H1 (cell line): ENCODE results near the gene OST4. TPM values are rescaled to one million over a fixed set of nuclear protein-coding genes. Genes with fewer than 3 reads are reported as not detected.

Source experiments
- CTCF ChIA-PET: fragments of 300-600 bp; sonication (Branson Sonifier 250); formaldehyde crosslinking; loops from one replicate; lab custom pipeline; 2021; ENCODE audit not compliant: partially characterized antibody; lab: Charles Lee
- POLR2A ChIA-PET: fragments of 300-600 bp; sonication (Branson Sonifier 250); formaldehyde crosslinking; loops from one replicate; lab custom pipeline; 2021; ENCODE audit warnings: inconsistent platforms; ENCODE audit not compliant: partially characterized antibody; lab: Charles Lee
- DNase-seq, 2 experiments: peaks; one replicate each; pipeline versions ENCODE4 v3.0.0 to v3.0.0-alpha.2; 2010 to 2022; ENCODE audit warnings: low spot score in 2 of 2, low read depth in 1 of 2, mixed read lengths in 1 of 2
- FAIRE-seq: peaks from 2 replicates; lab custom pipeline; 2011; peaks lifted over from hg19 to GRCh38; lab: Jason Lieb, UNC
- H2AFZ ChIP-seq: 2 replicates; pipeline ENCODE4 v1.8.1; 2012; ENCODE audit warnings: low read length, inconsistent platforms
- H2AK5ac ChIP-seq: 2 replicates; pipeline ENCODE4 v1.6.1; 2013; ENCODE audit warnings: low read depth, low read length
- H2BK120ac ChIP-seq: replicated peaks from 2 replicates; pipeline ENCODE3; 2013; ENCODE audit warnings: low read depth, low read length, inconsistent platforms
- H2BK12ac ChIP-seq: 2 replicates; pipeline ENCODE4 v1.6.1; 2013; ENCODE audit warnings: low read depth, low read length
- H2BK15ac ChIP-seq: 2 replicates; pipeline ENCODE4 v1.6.1; 2013; ENCODE audit warnings: low read length
- H2BK20ac ChIP-seq: 2 replicates; pipeline ENCODE4 v1.6.1; 2013; ENCODE audit warnings: low read length
- H2BK5ac ChIP-seq: 2 replicates; pipeline ENCODE4 v1.6.1; 2013; ENCODE audit warnings: low read depth, low read length
- H3K14ac ChIP-seq: 2 replicates; pipeline ENCODE4 v1.6.1; 2013; ENCODE audit warnings: inconsistent platforms; ENCODE audit not compliant: insufficient read length
- H3K18ac ChIP-seq: 2 replicates; pipeline ENCODE4 v1.6.1; 2013; ENCODE audit warnings: low read length; ENCODE audit errors: extremely low read depth
- H3K23ac ChIP-seq: 2 replicates; pipeline ENCODE4 v1.6.1; 2013; ENCODE audit warnings: inconsistent platforms; ENCODE audit not compliant: insufficient read length
- H3K23me2 ChIP-seq: 2 replicates; pipeline ENCODE4 v1.6.1; 2013; ENCODE audit warnings: low read depth, low read length
- H3K27ac ChIP-seq: 2 replicates; pipeline ENCODE4 v1.6.1; 2011; ENCODE audit warnings: low read depth, low read length, inconsistent platforms
- H3K27me3 ChIP-seq, 4 experiments: replicated peaks in 1 of 4; 1 replicate in 1 of 4; 2 replicates in 3 of 4; pipeline versions ENCODE4 v1.6.1 to v1.8.1; 2011 to 2013; ENCODE audit warnings: low read length in 3 of 4, mild to moderate bottlenecking in 3 of 4, inconsistent platforms in 2 of 4, mixed read lengths in 2 of 4, moderate library complexity in 1 of 4; ENCODE audit not compliant: control insufficient read depth in 3 of 4, insufficient read depth in 3 of 4; ENCODE audit errors: extremely low read depth in 1 of 4
- H3K36me3 ChIP-seq, 4 experiments: 2 replicates each; pipeline versions ENCODE4 v1.6.1 to v1.8.1; 2011 to 2013; ENCODE audit warnings: mild to moderate bottlenecking in 4 of 4, low read length in 3 of 4, moderate library complexity in 2 of 4, control low read depth in 1 of 4, inconsistent platforms in 1 of 4; ENCODE audit not compliant: insufficient read depth in 4 of 4, control insufficient read depth in 2 of 4
- H3K4ac ChIP-seq: replicated peaks from 2 replicates; pipeline ENCODE3; 2013; ENCODE audit warnings: low read length, low read depth, mixed read lengths, inconsistent platforms; ENCODE audit not compliant: insufficient read length
- H3K4me1 ChIP-seq, 4 experiments: replicated peaks in 1 of 4; 1 replicate in 1 of 4; 2 replicates in 3 of 4; pipeline versions ENCODE4 v1.6.1 to v1.8.1; 2011 to 2013; ENCODE audit warnings: low read length in 3 of 4, inconsistent platforms in 2 of 4, mixed read lengths in 1 of 4; ENCODE audit not compliant: insufficient read depth in 4 of 4, control insufficient read depth in 3 of 4
- H3K4me2 ChIP-seq, 2 experiments: 2 replicates each; pipeline versions ENCODE4 v1.6.1 to v1.8.1; 2011 to 2013; ENCODE audit warnings: low read depth in 2 of 2, low read length in 2 of 2, control low read depth in 1 of 2, inconsistent platforms in 1 of 2, mild to moderate bottlenecking in 1 of 2; ENCODE audit not compliant: insufficient read depth in 1 of 2
- H3K4me3 ChIP-seq, 4 experiments: fragments of 200-600, 300-600 bp in 1 of 4; sonication (generic), shearing (Covaris generic), sonication (Bioruptor Twin) in 1 of 4; 2 replicates each; pipeline versions ENCODE4 v1.5.1 to v1.8.1; 2011 to 2016; ENCODE audit warnings: low read length in 4 of 4, low read depth in 3 of 4, control low read depth in 2 of 4, inconsistent platforms in 2 of 4, mild to moderate bottlenecking in 2 of 4, mixed read lengths in 1 of 4, moderate library complexity in 1 of 4; ENCODE audit not compliant: insufficient read depth in 2 of 4; ENCODE audit errors: extremely low read depth in 1 of 4
- H3K56ac ChIP-seq: replicated peaks from 2 replicates; pipeline ENCODE3; 2013; ENCODE audit warnings: low read depth, mild to moderate bottlenecking, mixed read lengths, low read length, inconsistent platforms; ENCODE audit not compliant: insufficient read length
- H3K79me1 ChIP-seq: 2 replicates; pipeline ENCODE4 v1.6.1; 2013; ENCODE audit warnings: low read depth, low read length, control low read depth
- H3K79me2 ChIP-seq, 2 experiments: 2 replicates each; pipeline versions ENCODE4 v1.6.1 to v1.8.1; 2012 to 2013; ENCODE audit warnings: low read length in 2 of 2, mild to moderate bottlenecking in 2 of 2, inconsistent platforms in 1 of 2; ENCODE audit not compliant: insufficient read depth in 2 of 2, control insufficient read depth in 1 of 2
- H3K9ac ChIP-seq, 4 experiments: replicated peaks in 1 of 4; 1 replicate in 1 of 4; 2 replicates in 3 of 4; pipeline versions ENCODE4 v1.6.1 to v1.8.1; 2011 to 2013; ENCODE audit warnings: low read depth in 3 of 4, low read length in 3 of 4, control low read depth in 2 of 4, mild to moderate bottlenecking in 2 of 4, moderate library complexity in 2 of 4, inconsistent platforms in 1 of 4; ENCODE audit errors: extremely low read depth in 1 of 4
- H3K9me3 ChIP-seq, 2 experiments: 2 replicates each; pipeline versions ENCODE4 v1.6.1 to v1.8.1; 2012 to 2013; ENCODE audit warnings: mild to moderate bottlenecking in 2 of 2, moderate library complexity in 2 of 2, control low read depth in 1 of 2, inconsistent platforms in 1 of 2, low read depth in 1 of 2, low read length in 1 of 2, mixed read lengths in 1 of 2; ENCODE audit not compliant: insufficient read depth in 2 of 2
- H4K20me1 ChIP-seq, 2 experiments: replicated peaks in 1 of 2; 2 replicates each; pipeline versions ENCODE3 to v1.8.1; 2011 to 2013; ENCODE audit warnings: inconsistent platforms in 2 of 2, low read length in 2 of 2, mild to moderate bottlenecking in 1 of 2; ENCODE audit not compliant: insufficient read depth in 2 of 2, control insufficient read depth in 1 of 2
- H4K5ac ChIP-seq: 2 replicates; pipeline ENCODE4 v1.6.1; 2013; ENCODE audit warnings: low read length, low read depth, mixed read lengths, inconsistent platforms; ENCODE audit not compliant: insufficient read length
- H4K8ac ChIP-seq: 2 replicates; pipeline ENCODE4 v1.8.0; 2013; ENCODE audit warnings: mild to moderate bottlenecking, moderate library complexity, low read length, inconsistent platforms; ENCODE audit not compliant: insufficient read depth; ENCODE audit errors: extremely low read depth
- H4K91ac ChIP-seq: replicated peaks from 2 replicates; pipeline ENCODE3; 2013; ENCODE audit warnings: low read length, mixed read lengths, inconsistent platforms; ENCODE audit not compliant: insufficient read length
- ASH2L ChIP-seq: fragments of 200-600, 300-600 bp; sonication (generic); IDR thresholded peaks from one replicate; pipeline ENCODE4 v1.7.1; 2017; ENCODE audit warnings: low read length
- BRCA1 ChIP-seq: IDR thresholded peaks from 2 replicates; pipeline ENCODE4 v1.6.1; 2012; ENCODE audit warnings: low read depth, low read length, improper control_type of control experiment
- CHD1 ChIP-seq: IDR thresholded peaks from 2 replicates; pipeline ENCODE4 v1.6.1; 2012; ENCODE audit warnings: low read depth, low read length, improper control_type of control experiment
- GABPA ChIP-seq: IDR thresholded peaks from 2 replicates; pipeline ENCODE4 v1.6.1; 2011; ENCODE audit warnings: mild to moderate bottlenecking, low read length, moderate library complexity, borderline replicate concordance; ENCODE audit not compliant: insufficient read depth
- GTF2F1 ChIP-seq: IDR thresholded peaks from 2 replicates; pipeline ENCODE4 v1.6.1; 2012; ENCODE audit warnings: low read depth, low read length, improper control_type of control experiment, borderline replicate concordance
- KDM1A ChIP-seq: fragments of 200-600, 300-600 bp; sonication (generic); IDR thresholded peaks from 2 replicates; pipeline ENCODE4 v1.7.1; 2016; ENCODE audit warnings: mild to moderate bottlenecking, low read length, borderline replicate concordance
- KDM5A ChIP-seq: fragments of 200-600 bp; IDR thresholded peaks from 2 replicates; pipeline ENCODE4 v1.7.1; 2012; ENCODE audit warnings: mild to moderate bottlenecking, low read length, inconsistent platforms, mixed read lengths
- PHF8 ChIP-seq: fragments of 200-600 bp; sonication (generic); conservative IDR thresholded peaks from 2 replicates; pipeline ENCODE4 v1.7.1; 2012; ENCODE audit warnings: low read depth, mild to moderate bottlenecking, inconsistent platforms, low read length, moderate library complexity
- RNF2 ChIP-seq: fragments of 200-900, 300-1000 bp; sonication (generic); IDR thresholded peaks from 2 replicates; pipeline ENCODE4 v1.7.1; 2016; ENCODE audit warnings: borderline replicate concordance, low read depth, mild to moderate bottlenecking, antibody characterized with exemption, low read length; ENCODE audit not compliant: poor library complexity, severe bottlenecking; ENCODE audit errors: missing control alignments
- SP4 ChIP-seq: IDR thresholded peaks from 2 replicates; pipeline ENCODE4 v1.6.1; 2012; ENCODE audit warnings: low read length, inconsistent platforms
- TAF7 ChIP-seq: optimal IDR thresholded peaks from 2 replicates; pipeline ENCODE3; 2011; ENCODE audit warnings: low read depth, mild to moderate bottlenecking, inconsistent platforms, low read length, moderate library complexity, borderline replicate concordance
- TCF12 ChIP-seq: IDR thresholded peaks from 2 replicates; pipeline ENCODE4 v1.6.1; 2011; ENCODE audit warnings: low read depth, mild to moderate bottlenecking, low read length
- TEAD4 ChIP-seq: IDR thresholded peaks from 2 replicates; pipeline ENCODE4 v1.6.1; 2012; ENCODE audit warnings: low read depth, low read length, inconsistent platforms, mixed read lengths
- ZNF274 ChIP-seq: IDR thresholded peaks from 2 replicates; pipeline ENCODE4 v1.7.0; 2012; ENCODE audit warnings: low read length, borderline replicate concordance; ENCODE audit errors: extremely low read depth
- WGBS, 2 experiments: shearing (Covaris generic) in 1 of 2; methylation state at CpG; one replicate each; pipeline versions ENCODE4 v1.1.6 to v1.1.7; 2013 to 2015; ENCODE audit warnings: low lambda C conversion rate in 2 of 2, mixed read lengths in 2 of 2, inconsistent platforms in 1 of 2, low coverage in 1 of 2, missing lambda C conversion rate in 1 of 2; ENCODE audit not compliant: insufficient replicate concordance in 2 of 2, insufficient coverage in 1 of 2, insufficient read length in 1 of 2; ENCODE audit errors: extremely low coverage in 1 of 2, missing lambda C conversion rate in 1 of 2; 5-methylcytosine and 5-hydroxymethylcytosine counted together
- polyA plus RNA-seq, 7 experiments: library from polyadenylated mRNA; depleted of rRNA in 3 of 7; stranded (reverse) in 5 of 7; unstranded in 2 of 7; fragments of >200 nt in 5 of 7; fragments of 200-250 nt in 2 of 7; gene quantifications; 1 replicate in 5 of 7; 2 replicates in 1 of 7; 4 replicates in 1 of 7; pipeline versions ENCODE4 v1.2.1 to v1.2.3, GENCODE V29; 2011 to 2013; ENCODE audit warnings: missing spikeins in 2 of 7, mixed read lengths in 2 of 7
- total RNA-seq: library from RNA; stranded (reverse); fragmentation: NEBNext Ultra II Directional; extraction: Animal tissue kit (Norgen Biotek cat#: 25700); gene quantifications from 2 replicates; pipeline ENCODE4 v1.2.1, GENCODE V29; 2021

OST4 gene
- total and polyA plus RNA-seq, 2 of the 8 experiments (the other 6 are each of a cell fraction or from before 2014, with no cell fraction given) = 225 to 865 TPM

GRCh38 chr2:27023740-27024139 is 47.7 kb downstream of the OST4 start:
- Histone ChIP-seq H2BK20ac (no peak overlapping the region), H4K5ac (no peak overlapping the region), H3K79me1 (peaks cover 2% of the 10 kb centered on the region; the same call in 1 of the 2 replicates), H4K91ac (no peak overlapping the region), H3K18ac (no peak overlapping the region), H3K27me3 (no peaks in the 10 kb centered on the region; a peak in 1 of 7 replicates), H3K4me3 (no peak overlapping the region), H3K9ac (no peak overlapping the region), H3K56ac (no peak overlapping the region), H3K4me2 (no peak overlapping the region), H4K8ac (no peak overlapping the region; the same call in 1 of the 2 replicates), H2AK5ac (no peak overlapping the region), H3K9me3 (no peaks in the 10 kb centered on the region), H3K27ac (no peak overlapping the region), H4K20me1 (peaks cover 0 to 11% of the 10 kb centered on the region in 2 experiments), H3K14ac (no peak overlapping the region), H3K79me2 (no peaks in the 10 kb centered on the region), H2BK5ac (no peak overlapping the region; the same call in 1 of the 2 replicates), H2BK120ac (no peak overlapping the region), H2BK12ac (no peak overlapping the region), H2AFZ (no peak overlapping the region), H2BK15ac (no peak overlapping the region), H3K23ac (no peak overlapping the region), H3K4ac (no peak overlapping the region), H3K23me2 (no peaks in the 10 kb centered on the region), H3K4me1 (peaks cover 0 to 4% (median under 1%) of the 10 kb centered on the region in 4 experiments; a peak in 1 of 7 replicates), H3K36me3 (peaks cover 0 to 3% (median 0%) of the 10 kb centered on the region in 4 experiments; a peak in 1 of 8 replicates)
- FAIRE-seq (no peak), DNase-seq (no peak)
- TF ChIP-seq CHD1 = no peak
- no peak for TF ChIP-seq KDM1A
- no peak for TF ChIP-seq GABPA
- no peak for TF ChIP-seq ASH2L
- no peak for TF ChIP-seq ZNF274
- TF ChIP-seq KDM5A = no peak
- no peak for TF ChIP-seq TEAD4
- TF ChIP-seq SP4 = no peak
- no peak for TF ChIP-seq TAF7
- TF ChIP-seq RNF2 = no peak
- no peak for TF ChIP-seq PHF8
- no peak for TF ChIP-seq BRCA1
- TF ChIP-seq TCF12 = no peak
- no peak for TF ChIP-seq GTF2F1
- ChIA-PET POLR2A (interaction anchor here (0.7 to 1.0 kb wide), 4 partner anchors 10 to 188 kb away, joined by 3 read pairs; partner anchors contain the start of genes ATRAID and SLC5A6), CTCF (interaction anchor here (0.6 to 6.1 kb wide), 27 partner anchors 8 to 585 kb away, joined by 3 to 122 read pairs (median 8); partner anchors contain the start of genes AGBL5, DPYSL5, MAPRE3 and TMEM214)
- WGBS, 2 experiments = 95% methylated on average over 6 of the region's 7 CpGs; no CpG with 5 or more reads in 1 of the 2 experiments
